HepG2 (cell line): ENCODE results near the gene MRI1. TPM values are rescaled to one million over a fixed set of nuclear protein-coding genes. Genes with fewer than 3 reads are reported as not detected.
A peak's percentile ranks its signal among the peaks of the same experiment; 100 is the strongest.

ENCODE experiments used
- FOXJ3 ChIP-seq: sonication (generic); formaldehyde crosslinking; IDR thresholded peaks from 2 replicates; pipeline ENCODE4 v1.4.0; 2020; ENCODE audit warnings: missing genetic modification reagents, mild to moderate bottlenecking, borderline replicate concordance
- HDAC1 ChIP-seq: sonication (generic); formaldehyde crosslinking; IDR thresholded peaks from 2 replicates; pipeline ENCODE4 v1.5.1; 2020; ENCODE audit warnings: mild to moderate bottlenecking, missing genetic modification reagents
- KAT8 ChIP-seq: IDR thresholded peaks from 2 replicates; pipeline ENCODE4 v1.6.1; 2016; ENCODE audit warnings: missing genetic modification reagents, missing compliant biosample characterization
- MED1 ChIP-seq: sonication (generic); formaldehyde crosslinking; IDR thresholded peaks from 2 replicates; pipeline ENCODE4 v1.4.0; 2020; ENCODE audit warnings: missing genetic modification reagents
- MZF1 ChIP-seq: sonication (generic); formaldehyde crosslinking; IDR thresholded peaks from 2 replicates; pipeline ENCODE4 v1.8.1; 2023; ENCODE audit warnings: mild to moderate bottlenecking, missing genetic modification reagents, borderline replicate concordance
- POLR2A ChIP-seq, 2 experiments: IDR thresholded peaks; 2 replicates each; pipeline ENCODE4 v1.6.1; 2011; ENCODE audit warnings: low read depth in 2 of 2, low read length in 2 of 2, mild to moderate bottlenecking in 1 of 2, moderate library complexity in 1 of 2; ENCODE audit not compliant: insufficient read depth in 1 of 2
- SALL2 ChIP-seq: sonication (generic); formaldehyde crosslinking; IDR thresholded peaks from 2 replicates; pipeline ENCODE4 v1.8.1; 2023; ENCODE audit warnings: mild to moderate bottlenecking, missing genetic modification reagents, inconsistent platforms
- SATB2 ChIP-seq: sonication (generic); formaldehyde crosslinking; IDR thresholded peaks from 2 replicates; pipeline ENCODE4 v1.5.0; 2020; ENCODE audit warnings: missing genetic modification reagents
- SPEN ChIP-seq: sonication (generic); formaldehyde crosslinking; IDR thresholded peaks from 2 replicates; pipeline ENCODE4 v1.5.1; 2020; ENCODE audit warnings: low read depth, mild to moderate bottlenecking, missing genetic modification reagents
- TGIF2 ChIP-seq: IDR thresholded peaks from 2 replicates; pipeline ENCODE4 v1.6.1; 2016; ENCODE audit warnings: control low read depth, missing compliant biosample characterization
- WIZ ChIP-seq: sonication (generic); formaldehyde crosslinking; IDR thresholded peaks from 2 replicates; pipeline ENCODE4 v1.5.1; 2020; ENCODE audit warnings: mild to moderate bottlenecking, missing genetic modification reagents
- ZBTB20 ChIP-seq: sonication (generic); formaldehyde crosslinking; IDR thresholded peaks from 2 replicates; pipeline ENCODE4 v1.8.1; 2023; ENCODE audit warnings: missing genetic modification reagents, low read depth, mild to moderate bottlenecking, borderline replicate concordance
- ZBTB7B ChIP-seq: sonication (generic); formaldehyde crosslinking; IDR thresholded peaks from 2 replicates; pipeline ENCODE4 v1.4.0; 2020; ENCODE audit warnings: missing genetic modification reagents
- ZFP90 ChIP-seq: sonication (generic); formaldehyde crosslinking; IDR thresholded peaks from 2 replicates; pipeline ENCODE4 v1.8.0; 2022; ENCODE audit warnings: missing genetic modification reagents, mild to moderate bottlenecking, inconsistent platforms, borderline replicate concordance
- ZNF724P ChIP-seq: sonication (generic); formaldehyde crosslinking; IDR thresholded peaks from 2 replicates; pipeline ENCODE4 v1.8.0; 2022; ENCODE audit warnings: missing genetic modification reagents, borderline replicate concordance
- polyA plus RNA-seq, 8 experiments: library from polyadenylated mRNA; depleted of rRNA in 3 of 8; stranded (reverse) in 7 of 8; unstranded in 1 of 8; fragments of >200 nt; fragmentation: Illumina TruSeq in 4 of 8; extraction: Trizol in 4 of 8; gene quantifications; 2 replicates each; pipeline versions ENCODE4 v1.2.1 to v1.2.3, GENCODE V29; 2011 to 2016; ENCODE audit warnings: low read depth in 4 of 8, missing spikeins in 1 of 8, mixed read lengths in 1 of 8; ENCODE audit not compliant: insufficient read depth in 1 of 8
- total RNA-seq, 5 experiments: library from RNA; depleted of rRNA; stranded (reverse); fragments of >200 nt; fragmentation: Illumina TruSeq; extraction: Trizol; gene quantifications; 2 replicates each; pipeline ENCODE4 v1.2.3, GENCODE V29; 2016; ENCODE audit warnings: low read depth in 1 of 5
- TF ChIP-seq, protein P1 (sequence below): IDR thresholded peaks from 2 replicates; pipeline ENCODE4 v1.6.1; 2016; ENCODE audit warnings: low read depth, borderline replicate concordance
- TF ChIP-seq, protein P2 (sequence below): sonication (generic); formaldehyde crosslinking; IDR thresholded peaks from 2 replicates; pipeline ENCODE4 v1.5.0; 2020; ENCODE audit warnings: missing genetic modification reagents

MRI1 gene
- total and polyA plus RNA-seq, 2 of the 13 experiments (the other 11 are each of a cell fraction or from before 2014, with no cell fraction given), result 20.1 to 20.6 TPM

DNA sequence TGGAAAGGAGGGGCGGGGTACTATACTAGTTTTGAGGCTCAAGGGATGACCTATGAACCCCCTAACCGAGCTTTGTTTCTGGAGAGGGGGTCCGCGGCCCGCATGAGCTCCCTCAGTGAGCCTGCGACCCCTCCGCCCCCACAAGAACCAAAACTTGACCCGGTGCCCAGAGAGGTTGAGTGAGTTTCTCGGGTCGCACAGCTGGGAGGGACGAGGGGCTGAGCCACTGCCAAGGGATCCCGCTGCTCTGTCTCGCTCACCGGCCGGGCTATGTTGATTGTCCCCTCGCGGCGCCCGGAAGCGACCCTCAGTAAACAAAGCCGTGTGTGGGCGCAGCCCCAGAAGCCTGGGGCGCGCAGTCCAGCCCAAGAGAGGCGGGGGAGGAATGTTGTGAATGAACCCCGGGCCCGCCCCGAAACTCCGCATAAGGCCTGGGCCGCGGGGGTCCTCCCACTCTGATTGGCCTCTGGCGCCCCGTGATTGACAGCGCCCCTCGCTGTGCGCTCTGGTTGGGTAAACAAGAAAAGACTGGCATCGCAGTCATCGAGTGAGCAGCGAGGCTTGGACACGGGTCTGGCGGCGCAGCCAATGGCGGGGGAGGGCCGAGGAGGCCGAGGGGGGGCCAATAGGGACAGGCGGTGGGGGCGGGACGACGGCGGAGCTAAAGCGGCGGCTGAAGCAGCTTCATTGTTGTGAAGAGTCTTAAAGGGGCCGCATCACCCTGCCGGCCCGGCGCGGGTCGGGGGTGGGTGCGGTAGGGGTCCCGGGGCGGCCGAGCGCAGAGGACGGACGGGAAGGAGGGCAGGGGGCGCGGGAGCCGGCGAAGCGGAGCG lies 30.7 kb downstream of the MRI1 start, which contains the start of gene ZSWIM4 (continued):
- TF ChIP-seq, protein P1, sequence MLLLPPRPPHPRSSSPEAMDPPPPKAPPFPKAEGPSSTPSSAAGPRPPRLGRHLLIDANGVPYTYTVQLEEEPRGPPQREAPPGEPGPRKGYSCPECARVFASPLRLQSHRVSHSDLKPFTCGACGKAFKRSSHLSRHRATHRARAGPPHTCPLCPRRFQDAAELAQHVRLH, result 0 out of 2 replicates have a peak, but pooled peaks have one; percentile 36
- TF ChIP-seq SPEN, result no peak; the same call in 1 of the 2 replicates
- peak; percentile 68; the same call in 1 of the 2 replicates for TF ChIP-seq HDAC1 (CRISPR knock-in tag)
- TF ChIP-seq WIZ (CRISPR knock-in tag), result 0 out of 2 replicates have a peak, but pooled peaks have one; percentile 22
- 0 out of 2 replicates have a peak, but pooled peaks have one; percentile 27 for TF ChIP-seq TGIF2 (CRISPR knock-in tag)
- peak; percentile 59 for TF ChIP-seq MED1
- peak; percentile 97 for TF ChIP-seq ZBTB7B (CRISPR knock-in tag)
- 0 out of 2 replicates have a peak, but pooled peaks have one; percentile 43 for TF ChIP-seq ZBTB20
- TF ChIP-seq SATB2 (CRISPR knock-in tag), result no peak
- no peak for TF ChIP-seq SALL2 (CRISPR knock-in tag)
- TF ChIP-seq MZF1, result no peak
- 0 out of 2 replicates have a peak, but pooled peaks have one; percentile 53 for TF ChIP-seq ZFP90 (CRISPR knock-in tag)
- TF ChIP-seq, protein P2, sequence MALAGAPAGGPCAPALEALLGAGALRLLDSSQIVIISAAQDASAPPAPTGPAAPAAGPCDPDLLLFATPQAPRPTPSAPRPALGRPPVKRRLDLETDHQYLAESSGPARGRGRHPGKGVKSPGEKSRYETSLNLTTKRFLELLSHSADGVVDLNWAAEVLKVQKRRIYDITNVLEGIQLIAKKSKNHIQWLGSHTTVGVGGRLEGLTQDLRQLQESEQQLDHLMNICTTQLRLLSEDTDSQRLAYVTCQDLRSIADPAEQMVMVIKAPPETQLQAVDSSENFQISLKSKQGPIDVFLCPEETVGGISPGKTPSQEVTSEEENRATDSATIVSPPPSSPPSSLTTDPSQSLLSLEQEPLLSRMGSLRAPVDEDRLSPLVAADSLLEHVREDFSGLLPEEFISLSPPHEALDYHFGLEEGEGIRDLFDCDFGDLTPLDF (CRISPR knock-in tag), result no peak
- peak; percentile 46; the same call in 1 of the 2 replicates for TF ChIP-seq FOXJ3 (CRISPR knock-in tag)
- peak in 1 of 2 experiments; percentile 42; a peak in 2 of 4 replicates for TF ChIP-seq POLR2A (IDR thresholded peaks at IDR 0.05; ENCODE audit: insufficient read depth in 1 of 2, low read depth in 2 of 2, low read length in 2 of 2)
- TF ChIP-seq KAT8 (CRISPR knock-in tag), result peak; percentile 70; the same call in 1 of the 2 replicates
- no peak for TF ChIP-seq ZNF724P (CRISPR knock-in tag)
